GM21723 (cell line): Measurements from ENCODE around the gene HOXC5.

Source experiments
- ATAC-seq: cut with Tn5 transposase; IDR thresholded peaks from one replicate; pipeline ENCODE4 v1.9.1; 2021; ENCODE audit warnings: mild to moderate bottlenecking, moderate library complexity; ENCODE audit not compliant: unreplicated experiment

Gene HOXC5

GRCh38 chr12:53995378-53996239 lies 37.2 kb upstream of the HOXC5 start:
- no peak for ATAC-seq

GRCh38 chr12:53996240-53997203 lies 36.3 kb upstream of the HOXC5 start:
- ATAC-seq, result no peak

GRCh38 chr12:53997204-53998109 lies 35.4 kb upstream of the HOXC5 start:
- no peak for ATAC-seq

DNA sequence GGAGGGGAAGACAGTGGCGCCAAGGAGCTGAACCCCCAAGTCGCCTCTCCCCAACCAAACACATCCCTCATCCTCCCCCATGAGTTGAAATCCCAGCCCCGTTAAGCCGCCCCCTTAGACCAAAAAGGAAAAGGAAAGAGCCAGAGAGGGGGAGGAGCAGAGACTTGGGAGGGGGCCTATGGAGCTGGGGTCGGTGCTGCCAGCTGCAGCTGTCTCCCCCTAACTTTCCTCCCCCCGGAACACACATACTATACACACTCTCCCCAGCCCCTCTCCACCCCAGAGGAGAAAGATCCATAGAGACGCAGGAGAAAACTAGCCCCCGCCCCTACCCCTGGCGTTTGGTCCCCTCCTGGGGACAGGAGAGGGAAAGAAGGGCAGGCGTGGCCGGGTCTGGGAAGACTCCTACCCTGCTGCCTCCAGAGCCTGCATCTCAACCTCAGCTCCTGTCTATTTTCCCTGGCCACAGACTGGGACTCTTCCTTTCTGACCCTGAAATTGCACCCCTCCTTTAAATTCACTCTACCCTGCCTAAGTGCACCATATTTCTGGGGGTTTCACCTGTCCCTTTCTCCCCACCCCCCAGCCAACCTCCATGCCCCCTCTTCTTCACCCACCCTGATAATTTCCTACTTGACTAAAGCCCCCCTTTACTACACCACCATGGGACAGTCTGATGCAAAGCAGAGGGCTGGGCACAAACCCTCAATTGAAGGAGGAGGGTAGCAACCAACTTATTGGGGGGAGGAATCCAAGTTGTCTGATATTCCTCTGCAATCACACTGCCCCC lies 34.5 kb upstream of the HOXC5 start:
- ATAC-seq, result no peak

- ATAC-seq, result no peak
These were observed 34.0 kb upstream of the HOXC5 start for GRCh38 chr12:53998900-53999236.

- no peak for ATAC-seq
These were observed 33.2 kb upstream of the HOXC5 start for GRCh38 chr12:53999559-54000115.

DNA sequence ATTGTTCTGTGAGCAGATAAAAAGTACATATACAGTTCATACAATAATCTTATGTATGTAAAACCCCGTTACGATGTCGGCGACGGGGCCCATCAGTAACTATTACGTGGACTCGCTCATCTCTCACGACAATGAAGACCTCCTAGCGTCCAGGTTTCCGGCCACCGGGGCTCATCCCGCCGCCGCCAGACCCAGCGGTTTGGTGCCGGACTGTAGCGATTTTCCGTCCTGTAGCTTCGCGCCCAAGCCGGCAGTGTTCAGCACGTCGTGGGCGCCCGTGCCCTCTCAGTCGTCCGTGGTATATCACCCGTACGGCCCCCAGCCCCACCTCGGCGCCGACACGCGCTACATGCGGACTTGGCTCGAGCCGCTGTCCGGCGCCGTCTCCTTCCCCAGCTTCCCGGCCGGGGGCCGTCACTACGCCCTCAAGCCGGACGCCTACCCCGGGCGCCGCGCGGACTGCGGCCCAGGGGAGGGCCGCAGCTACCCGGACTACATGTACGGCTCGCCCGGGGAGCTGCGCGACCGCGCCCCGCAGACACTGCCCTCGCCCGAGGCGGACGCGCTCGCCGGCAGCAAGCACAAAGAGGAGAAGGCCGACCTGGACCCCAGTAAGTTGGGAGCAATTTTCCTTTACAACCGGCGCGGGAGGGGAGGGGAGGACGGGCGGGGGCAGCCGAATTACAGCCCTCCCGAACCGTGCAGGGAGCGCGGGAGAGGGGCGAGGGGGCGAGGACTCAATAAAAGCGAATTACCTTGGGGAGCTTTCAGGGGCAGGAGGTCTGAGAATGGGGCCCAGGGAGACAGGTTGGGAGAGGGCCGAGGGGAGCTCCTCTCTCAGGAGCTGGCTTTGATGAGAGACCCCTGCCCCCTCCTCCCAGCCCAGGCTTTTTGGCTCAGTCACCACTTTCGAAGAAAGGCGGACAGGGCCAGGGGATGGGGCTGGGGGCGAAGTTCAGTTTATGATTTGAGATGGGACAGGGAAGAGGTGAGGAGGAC lies 32.4 kb upstream of the HOXC5 start, which contains the start of gene HOXC9:
TSS of gene HOXC9 (plus strand) at position 46 of the 999 bp plus-strand sequence. CDS start at position 74, 28 bp downstream.
- no peak for ATAC-seq

- no peak for ATAC-seq
These were observed 31.3 kb upstream of the HOXC5 start for GRCh38 chr12:54001283-54002187.

- no peak for ATAC-seq
These were observed 30.5 kb upstream of the HOXC5 start for GRCh38 chr12:54002278-54002914.

- ATAC-seq, result no peak
These were observed 29.9 kb upstream of the HOXC5 start for GRCh38 chr12:54002915-54003389.

DNA sequence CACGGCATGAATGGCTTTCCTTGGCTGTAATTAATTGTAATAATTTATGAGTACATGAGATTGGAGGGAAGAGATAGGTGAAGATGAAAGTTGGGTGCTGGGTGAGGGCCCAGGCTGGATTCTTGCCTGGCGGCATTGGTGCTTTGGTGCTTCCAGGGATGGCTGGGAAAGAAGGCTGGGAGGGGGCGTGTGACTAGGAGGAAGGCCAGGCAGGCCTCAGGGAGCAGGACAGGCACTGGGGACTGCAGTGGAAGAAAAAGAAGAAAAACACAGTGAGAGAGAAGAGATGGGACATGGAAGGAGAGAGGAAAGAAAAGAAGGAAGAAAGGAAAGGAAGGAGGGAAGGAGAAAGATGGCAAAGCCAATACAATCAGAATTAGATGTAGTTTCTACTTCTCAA lies 29.2 kb upstream of the HOXC5 start:
- ATAC-seq, result no peak

GRCh38 chr12:54004063-54004840 lies 28.6 kb upstream of the HOXC5 start:
- no peak for ATAC-seq

DNA sequence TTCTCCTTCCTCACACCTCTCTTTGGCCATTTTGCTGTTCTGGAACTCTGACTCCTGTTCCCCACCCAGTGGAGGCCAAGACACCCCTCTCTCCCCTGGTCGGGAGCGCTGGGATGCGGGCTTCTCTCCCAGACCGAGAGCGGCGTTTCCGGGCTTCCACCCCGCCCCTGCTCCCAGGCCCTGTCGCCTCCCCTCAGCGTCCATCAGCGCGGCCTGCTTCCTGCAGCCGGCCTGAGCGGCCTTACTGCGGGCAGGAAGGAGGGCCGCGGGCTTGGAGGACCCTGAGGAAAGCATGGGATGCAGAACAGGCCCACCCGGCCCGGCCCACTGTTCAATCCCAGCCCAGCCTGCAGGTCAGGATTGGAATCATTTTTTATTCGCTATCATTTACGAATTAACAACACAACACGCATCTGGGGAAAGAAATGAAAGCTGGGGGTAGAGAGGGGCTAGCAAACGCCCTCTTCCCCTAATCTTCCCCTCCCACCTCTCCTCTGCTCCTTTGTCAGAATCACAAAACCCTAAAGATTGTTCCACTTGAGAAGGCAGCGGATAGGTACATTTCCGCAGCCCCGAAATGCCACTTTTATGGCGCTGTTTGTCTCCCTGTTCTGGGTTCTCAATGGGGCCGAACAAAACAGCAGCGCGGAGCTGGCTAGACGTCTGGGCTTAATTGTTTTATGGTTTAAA lies 27.9 kb upstream of the HOXC5 start:
- no peak for ATAC-seq

GRCh38 chr12:54005531-54005852 lies 27.4 kb upstream of the HOXC5 start:
- ATAC-seq, result no peak

DNA sequence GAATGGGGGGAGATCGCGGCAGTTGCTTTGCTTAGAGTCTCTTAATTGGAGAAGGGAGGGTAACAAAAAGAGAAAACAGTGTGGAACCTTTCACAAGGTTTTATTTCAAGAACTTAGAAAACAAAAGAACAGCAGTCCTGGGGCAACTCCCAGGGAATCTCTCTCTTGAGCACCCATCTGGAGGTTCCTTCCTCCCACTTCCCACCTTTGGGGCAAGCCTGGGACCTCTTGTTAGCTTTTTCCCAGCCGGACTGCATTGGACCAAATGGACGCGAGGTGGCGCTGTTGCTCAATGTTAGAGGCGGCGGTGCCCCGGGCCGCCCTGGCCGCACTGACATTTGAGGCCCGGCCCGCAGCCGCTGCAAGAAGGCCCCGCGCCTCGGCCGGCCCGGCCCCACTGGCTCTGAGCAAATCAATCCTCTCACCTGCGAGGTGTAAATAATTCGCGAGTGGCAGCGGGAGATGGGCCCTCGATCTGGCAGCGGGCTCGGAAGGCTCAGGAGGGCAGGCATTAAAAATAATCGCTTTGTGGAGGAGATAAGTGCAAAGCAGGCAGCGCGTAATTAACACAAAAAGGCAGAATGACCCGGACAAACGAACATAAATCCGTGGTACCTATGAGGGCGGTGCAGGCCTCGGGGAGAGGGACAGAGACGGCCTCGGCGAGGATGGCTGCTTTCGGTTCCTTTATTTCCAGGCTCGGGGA lies 26.8 kb upstream of the HOXC5 start:
- ATAC-seq, result peak; percentile 68
